ENCODE results near the gene TMEM263. TPM values are rescaled to one million over a fixed set of nuclear protein-coding genes. Genes with fewer than 3 reads are reported as not detected.
A peak's percentile ranks its signal among the peaks of the same experiment; 100 is the strongest.

Gene TMEM263
- total RNA-seq, 1 experiment from 2014 or later = 65.5 TPM

- DNase-seq (ENCODE audit: low spot score) = no peak
Measured at GRCh38 chr12:106947461-106947860, 8.2 kb upstream of the TMEM263 start.

- DNase-seq (ENCODE audit: low spot score) = no peak
Measured at GRCh38 chr12:106950591-106950990, 5.1 kb upstream of the TMEM263 start.

GRCh38 chr12:106953352-106954250 lies 2.1 kb upstream of the TMEM263 start:
- peak; percentile 18 for DNase-seq (ENCODE audit: low spot score)

- no peak for DNase-seq (ENCODE audit: low spot score)
Measured at GRCh38 chr12:106954462-106955376, 988 bp upstream of the TMEM263 start.

- peak; percentile 53 for DNase-seq (ENCODE audit: low spot score)
Measured at GRCh38 chr12:106956048-106956578, 406 bp downstream of the TMEM263 start.

GRCh38 chr12:106957583-106957982 lies 1.9 kb downstream of the TMEM263 start:
- DNase-seq (ENCODE audit: low spot score) = no peak

- no peak for DNase-seq (ENCODE audit: low spot score)
Measured at GRCh38 chr12:106960443-106960842, 4.7 kb downstream of the TMEM263 start.

GRCh38 chr12:106962286-106962685 lies 6.6 kb downstream of the TMEM263 start:
- no peak for DNase-seq (ENCODE audit: low spot score)

GRCh38 chr12:106964526-106964925 lies 8.8 kb downstream of the TMEM263 start:
- no peak for DNase-seq (ENCODE audit: low spot score)

GRCh38 chr12:106971065-106971464 lies 15.4 kb downstream of the TMEM263 start:
- DNase-seq (ENCODE audit: low spot score) = no peak

- DNase-seq (ENCODE audit: low spot score) = no peak
Measured at GRCh38 chr12:106973545-106973944, 17.8 kb downstream of the TMEM263 start.

GRCh38 chr12:106974511-106974910 lies 18.8 kb downstream of the TMEM263 start:
- DNase-seq (ENCODE audit: low spot score) = no peak

GRCh38 chr12:106975098-106975497 lies 19.4 kb downstream of the TMEM263 start:
- DNase-seq (ENCODE audit: low spot score) = no peak

GRCh38 chr12:106975993-106976658 lies 20.4 kb downstream of the TMEM263 start:
- no peak for DNase-seq (ENCODE audit: low spot score)

GRCh38 chr12:106976668-106977067 lies 21.0 kb downstream of the TMEM263 start:
- DNase-seq (ENCODE audit: low spot score) = no peak

- no peak for DNase-seq (ENCODE audit: low spot score)
Measured at GRCh38 chr12:106978035-106978800, 22.5 kb downstream of the TMEM263 start.

- no peak for DNase-seq (ENCODE audit: low spot score)
Measured at GRCh38 chr12:106980944-106981343, 25.2 kb downstream of the TMEM263 start.

- no peak for DNase-seq (ENCODE audit: low spot score)
Measured at GRCh38 chr12:106981788-106982187, 26.1 kb downstream of the TMEM263 start.

- DNase-seq (ENCODE audit: low spot score) = no peak
Measured at GRCh38 chr12:106982229-106982628, 26.5 kb downstream of the TMEM263 start.

GRCh38 chr12:106984588-106985137 lies 29.0 kb downstream of the TMEM263 start:
- no peak for DNase-seq (ENCODE audit: low spot score)

- no peak for DNase-seq (ENCODE audit: low spot score)
Measured at GRCh38 chr12:106985479-106985878, 29.8 kb downstream of the TMEM263 start.
